ENCODE measurements around the gene HAGHL.

The HAGHL gene

DNA sequence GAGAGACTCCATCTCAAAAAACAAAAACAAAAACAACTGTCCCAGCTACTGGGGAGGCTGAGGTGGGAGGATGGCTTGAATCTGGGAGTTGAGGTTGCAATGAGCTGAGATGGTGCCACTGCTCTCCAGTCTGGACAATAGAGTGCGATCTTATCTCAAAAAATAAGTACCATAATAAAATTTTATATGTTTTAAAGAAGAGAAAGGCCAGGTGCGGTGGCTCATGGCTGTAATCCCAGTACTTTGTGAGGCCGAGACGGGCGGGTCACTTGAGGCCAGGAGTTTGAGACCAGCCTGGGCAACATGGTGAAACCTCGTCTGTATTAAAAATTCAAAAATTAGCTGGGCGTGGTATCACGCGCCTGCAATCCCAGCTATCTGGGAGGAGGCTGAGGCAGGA, 49.9 kb downstream of the HAGHL start:
- no peak for DNase-seq

DNA sequence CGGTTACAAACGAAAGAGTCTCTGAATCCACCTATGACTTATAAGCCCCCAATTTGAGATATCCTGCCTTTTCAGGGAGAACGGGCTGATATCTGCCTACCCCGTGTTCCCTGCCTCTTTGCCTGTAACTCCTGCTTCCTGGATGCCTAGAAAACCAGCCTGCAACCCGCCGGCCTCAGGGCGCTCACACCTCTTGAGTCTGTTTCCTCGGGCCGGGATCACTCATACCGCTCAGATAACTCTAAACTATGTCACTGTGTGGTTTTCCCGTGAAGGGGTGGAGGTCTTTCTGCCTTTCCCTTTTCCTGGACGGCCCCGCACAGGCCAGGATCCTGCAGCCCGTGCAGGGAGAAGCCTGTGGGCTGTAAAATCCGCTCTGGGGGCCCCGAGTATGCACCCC, 50.9 kb downstream of the HAGHL start:
- no peak for DNase-seq

DNA sequence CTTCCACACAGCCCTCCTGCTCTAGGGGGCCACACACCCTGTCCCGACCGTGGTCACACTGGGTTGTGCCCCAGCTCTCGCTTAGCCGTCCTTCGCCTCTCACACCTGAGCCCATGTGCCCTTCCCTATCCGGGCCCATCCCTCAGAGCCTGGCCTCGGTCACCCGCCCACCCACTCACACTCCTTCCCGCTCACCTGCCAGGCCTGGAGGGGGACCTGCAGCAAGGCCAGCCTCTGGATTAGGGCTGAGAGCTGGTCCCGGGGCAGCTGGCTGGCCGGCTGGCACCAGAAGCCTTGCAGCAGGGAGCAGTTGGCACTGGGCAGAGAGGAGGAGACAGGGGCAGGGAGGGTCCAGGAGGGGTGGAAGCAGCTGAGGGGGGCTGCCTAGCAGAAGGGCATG, 51.5 kb downstream of the HAGHL start:
- DNase-seq, result no peak

GRCh38 chr16:778909-779527, 52.1 kb downstream of the HAGHL start:
- no peak for DNase-seq
